ENCODE data around the gene TLR2.

- TF ChIP-seq ZSCAN29 (IDR thresholded peaks at IDR 0.05) (no peak), PBX3 (IDR thresholded peaks at IDR 0.05; ENCODE audit: insufficient replicate concordance, low read depth, low read length) (no peak), ZNF274 (IDR thresholded peaks at IDR 0.05; ENCODE audit: insufficient read depth, insufficient read length) (no peak), HCFC1 (IDR thresholded peaks at IDR 0.05; ENCODE audit: low read length) (no peak), SIN3A (IDR thresholded peaks at IDR 0.05; ENCODE audit: low read depth, low read length) (no peak), ATF3 (IDR thresholded peaks at IDR 0.05; ENCODE audit: borderline replicate concordance, extremely low read depth, low read depth, low read length) (no peak), CBX3 (IDR thresholded peaks at IDR 0.05; ENCODE audit: borderline replicate concordance, low read depth) (no peak), MXI1 (IDR thresholded peaks at IDR 0.05; ENCODE audit: low read depth, low read length) (no peak), NRF1 (conservative IDR thresholded peaks at IDR 0.05; ENCODE audit: low read depth, low read length) (no peak), SREBF2 (IDR thresholded peaks at IDR 0.05; ENCODE audit: low read length) (no peak), ZBTB40 (IDR thresholded peaks at IDR 0.05; ENCODE audit: borderline replicate concordance) (no peak), CTCF (IDR thresholded peaks at IDR 0.05 in 2 of 3, conservative IDR thresholded peaks at IDR 0.05 in 1 of 3; ENCODE audit: control insufficient read depth in 2 of 3, extremely low read depth in 1 of 3, insufficient read depth in 1 of 3, low read depth in 3 of 3, low read length in 3 of 3) (no peak), USF1 (IDR thresholded peaks at IDR 0.05; ENCODE audit: borderline replicate concordance, extremely low read length, insufficient read depth, low read depth, low read length) (no peak), SMARCA5 (IDR thresholded peaks at IDR 0.05) (no peak)
Observed at GRCh38 chr4:153728660-153729059, 44.6 kb downstream of the TLR2 start.

Data from GM12878 (cell line).